Ovary (tissue), 9 donors: ENCODE measurements around the gene EPC2. TPM values are rescaled to one million over a fixed set of nuclear protein-coding genes. Genes with fewer than 3 reads are reported as not detected.

ENCODE experiments used
- DNase-seq, 5 donors: peaks; one replicate each; pipeline ENCODE4 v3.0.0-alpha.2; 2019 to 2020
- H3K27ac ChIP-seq, 2 donors: fragments of 200-600 bp; one replicate each; pipeline versions ENCODE4 v1.5.1 to v1.8.0; 2019 to 2022
- H3K27me3 ChIP-seq: fragments of 200-600 bp; one replicate; pipeline ENCODE4 v1.8.0; 2022
- H3K36me3 ChIP-seq: fragments of 200-600 bp; sonication (generic); one replicate; pipeline ENCODE4 v1.5.1; 2019
- H3K4me1 ChIP-seq: one replicate; pipeline ENCODE4 v1.8.1; 2013; ENCODE audit warnings: mild to moderate bottlenecking, moderate library complexity; ENCODE audit not compliant: insufficient read depth
- H3K4me3 ChIP-seq: fragments of 200-600 bp; sonication (generic); one replicate; pipeline ENCODE4 v1.5.1; 2017
- H3K9me3 ChIP-seq, 2 donors: fragments of 200-600 bp in 1 of 2; sonication (generic) in 1 of 2; one replicate each; pipeline versions ENCODE4 v1.5.1 to v1.8.1; 2013 to 2019; ENCODE audit warnings: mild to moderate bottlenecking in 1 of 2, moderate library complexity in 1 of 2
- CTCF ChIP-seq, 3 donors: fragments of 450-650 bp in 2 of 3; fragments of 200-600 bp in 1 of 3; IDR thresholded peaks; one replicate each; pipeline versions ENCODE4 v1.5.1 to v1.8.0; 2016 to 2022; ENCODE audit warnings: antibody characterized with exemption in 3 of 3, mild to moderate bottlenecking in 1 of 3
- EP300 ChIP-seq: sonication (generic); formaldehyde crosslinking; IDR thresholded peaks from one replicate; pipeline ENCODE4 v1.6.1; 2017; ENCODE audit warnings: antibody characterized with exemption
- POLR2A ChIP-seq: fragments of 450-650 bp; IDR thresholded peaks from one replicate; pipeline ENCODE4 v1.6.1; 2017; ENCODE audit warnings: antibody characterized with exemption, mild to moderate bottlenecking, moderate library complexity
- WGBS, 3 donors: extraction: QIAGEN DNeasy Blood & Tissue Kit in 1 of 3; methylation state at CpG; one replicate each; pipeline versions ENCODE4 v1.1.5 to v1.1.7; 2013 to 2017; 5-methylcytosine and 5-hydroxymethylcytosine counted together
- intact Hi-C, 4 donors: fragments of 100-400 bp; cut with DNase I; formaldehyde crosslinking; loops; one replicate each; pipeline versions ENCODE4 v1.11.0 to v1.15.1; 2022 to 2023
- polyA plus RNA-seq, 2 donors: library from polyadenylated mRNA; stranded (reverse); fragments of 200-250 nt in 1 of 2; fragments of 350-450 nt in 1 of 2; fragmentation: Illumina TruSeq in 1 of 2; extraction: RNeasy Lipid Tissue Mini Kit (QIAGEN cat#74804) in 1 of 2; gene quantifications; one replicate each; pipeline ENCODE4 v1.2.3, GENCODE V29; 2013 to 2014
- small RNA-seq: library from RNA; depleted of rRNA; stranded (forward); fragments of <200 nt; gene quantifications from one replicate; pipeline ENCODE3, GENCODE V24; 2016
- total RNA-seq, 7 donors: library from RNA; depleted of rRNA in 2 of 7; stranded (reverse); fragments of >200 nt in 2 of 7; fragmentation: NEBNext Ultra II Directional in 3 of 7; extraction: Animal tissue kit (Norgen Biotek cat#: 25700) in 3 of 7; gene quantifications; one replicate each; pipeline versions ENCODE4 v1.1.0 to v1.2.4, GENCODE V29; 2016 to 2023
- donor health status: DM: no; HTN: no; CAD: no; lungs with moderate emphysema.
- donor health status: DM: no; HTN: no; CAD: no.
- donor health status: Bipolar disorder and iron deficiency.
- donor health status: DM: yes; HTN: yes; CAD: no.
- donor health status: DM: no; HTN: no; CAD: no.
- donor health status: DM: yes; HTN: yes; CAD: no.

The EPC2 gene
- total and polyA plus RNA-seq, 9 donors: 25.7 to 53.4 (median 35.2) TPM

- intact Hi-C loops: no loop called here
- no peaks in the 10 kb centered on the region for H3K4me1 ChIP-seq
- TF ChIP-seq CTCF (IDR thresholded peaks at IDR 0.05) (no peak), POLR2A (no peak), EP300 (no peak)
Observed at GRCh38 chr2:148826791-148827190, 182.2 kb downstream of the EPC2 start.

GRCh38 chr2:148828941-148829340, 184.4 kb downstream of the EPC2 start:
- H3K4me3 ChIP-seq: no peak overlapping the region
- no peaks in the 10 kb centered on the region for H3K4me1 ChIP-seq
- TF ChIP-seq CTCF (IDR thresholded peaks at IDR 0.05) (no peak), POLR2A (no peak), EP300 (no peak)
- WGBS, 3 donors: 28 to 43% (median 31%) methylated on average over 2 of the region's 2 CpGs
- DNase-seq: no peak
- no peak overlapping the region for H3K27ac ChIP-seq
- no peaks in the 10 kb centered on the region for H3K36me3 ChIP-seq
- no peaks in the 10 kb centered on the region for H3K9me3 ChIP-seq
- no peaks in the 10 kb centered on the region for H3K27me3 ChIP-seq
- intact Hi-C loops: no loop called here

More at GRCh38 chr2:148826791-148827190, 182.2 kb downstream of the EPC2 start:
- Histone ChIP-seq H3K27me3 (no peaks in the 10 kb centered on the region), H3K27ac (no peak overlapping the region), H3K36me3 (no peaks in the 10 kb centered on the region), H3K9me3 (no peaks in the 10 kb centered on the region), H3K4me3 (no peak overlapping the region)
- DNase-seq: no peak

- TF ChIP-seq CTCF (IDR thresholded peaks at IDR 0.05) (no peak), EP300 (no peak), POLR2A (no peak)
- intact Hi-C loops: no loop called here
- DNase-seq: no peak
- Histone ChIP-seq H3K9me3 (no peaks in the 10 kb centered on the region), H3K27ac (no peak overlapping the region), H3K4me1 (no peaks in the 10 kb centered on the region), H3K36me3 (no peaks in the 10 kb centered on the region), H3K4me3 (no peak overlapping the region), H3K27me3 (no peaks in the 10 kb centered on the region)
- WGBS, 3 donors: 73 to 80% (median 77%) methylated on average over 3 of the region's 3 CpGs
Observed at GRCh38 chr2:148829618-148830017, 185.1 kb downstream of the EPC2 start.

GRCh38 chr2:148832637-148833036, 188.1 kb downstream of the EPC2 start:
- no peaks in the 10 kb centered on the region for H3K27me3 ChIP-seq
- no peaks in the 10 kb centered on the region for H3K4me1 ChIP-seq
- 90 to 95% (median 93%) methylated on average over 7 of the region's 7 CpGs for WGBS, 3 donors
- intact Hi-C loops: no loop called here
- H3K36me3 ChIP-seq: no peaks in the 10 kb centered on the region
- no peak overlapping the region for H3K27ac ChIP-seq
- no peak overlapping the region for H3K4me3 ChIP-seq
- no peak for DNase-seq
- TF ChIP-seq CTCF (IDR thresholded peaks at IDR 0.05): no peak
- H3K9me3 ChIP-seq: no peaks in the 10 kb centered on the region

Small RNA genes within 50 kb of the gene (small RNA-seq; reads per million reads assigned to genes)
- gene RNU2-9P: not detected
- gene RPS29P8: not detected

Other genes starting within 250 kb of the EPC2 start
- gene KIF5C, start 230.5 kb downstream of the EPC2 start, total RNA-seq: 10 to 100 TPM in 1 of 7 donors, 1 to 10 TPM in 5, under 1 TPM in 1; 0.73 to 18.7 (median 4.3) TPM
- 1 to 10 TPM; 1.2 to 3.3 TPM for gene KIF5C, start 230.5 kb downstream of the EPC2 start, polyA plus RNA-seq